Gastroesophageal sphincter (tissue), 4 donors: Measurements from ENCODE around the gene JAK3. TPM values are rescaled to one million over a fixed set of nuclear protein-coding genes. Genes with fewer than 3 reads are reported as not detected.
A peak's percentile ranks its signal among the peaks of the same experiment; 100 is the strongest.

Experiments used
- ATAC-seq: fragments of 150-250 bp; one replicate; pipeline ENCODE4 v1.9.1; 2016; ENCODE audit warnings: mild to moderate bottlenecking, moderate library complexity
- H3K27ac ChIP-seq, 4 donors: fragments of 200-600 bp; sonication (generic) in 3 of 4; 1 replicate in 3 of 4; 2 replicates in 1 of 4; pipeline ENCODE4 v1.5.1; 2016 to 2019
- H3K27me3 ChIP-seq: fragments of 200-600 bp; sonication (generic); one replicate; pipeline ENCODE4 v1.5.1; 2019
- H3K36me3 ChIP-seq, 2 donors: fragments of 200-600 bp; sonication (generic); one replicate each; pipeline ENCODE4 v1.5.1; 2019; ENCODE audit warnings: control low read depth in 1 of 2
- H3K4me1 ChIP-seq, 3 donors: fragments of 200-600 bp; sonication (generic); 1 replicate in 2 of 3; 2 replicates in 1 of 3; pipeline ENCODE4 v1.5.1; 2016 to 2019; ENCODE audit warnings: control low read depth in 2 of 3
- H3K4me3 ChIP-seq, 2 donors: fragments of 200-600 bp; sonication (generic); one replicate each; pipeline ENCODE4 v1.5.1; 2019; ENCODE audit warnings: mild to moderate bottlenecking in 1 of 2, moderate library complexity in 1 of 2
- H3K9me3 ChIP-seq, 3 donors: fragments of 200-600 bp; sonication (generic); one replicate each; pipeline ENCODE4 v1.5.1; 2017 to 2019; ENCODE audit warnings: control low read depth in 2 of 3
- EP300 ChIP-seq: sonication (generic); formaldehyde crosslinking; IDR thresholded peaks from one replicate; pipeline ENCODE4 v1.6.1; 2017; ENCODE audit warnings: antibody characterized with exemption, mild to moderate bottlenecking
- POLR2A ChIP-seq, 2 donors: fragments of 450-650 bp; IDR thresholded peaks; one replicate each; pipeline ENCODE4 v1.6.1; 2017; ENCODE audit warnings: antibody characterized with exemption in 2 of 2, mild to moderate bottlenecking in 2 of 2, moderate library complexity in 1 of 2
- POLR2AphosphoS5 ChIP-seq: sonication (generic); formaldehyde crosslinking; IDR thresholded peaks from one replicate; pipeline ENCODE4 v1.6.1; 2017; ENCODE audit warnings: antibody characterized with exemption
- WGBS, 2 donors: methylation state at CpG; one replicate each; pipeline ENCODE4 v1.1.5; 2018; ENCODE audit warnings: low coverage in 1 of 2; 5-methylcytosine and 5-hydroxymethylcytosine counted together
- total RNA-seq, 4 donors: library from RNA; depleted of rRNA; stranded (reverse); fragments of >200 nt; gene quantifications; one replicate each; pipeline ENCODE4 v1.1.0, GENCODE V29; 2016
- TF ChIP-seq, protein P1 (sequence below), 4 experiments: fragments of 200-600 bp in 2 of 4; fragments of 450-650 bp in 2 of 4; sonication (generic) in 1 of 4; IDR thresholded peaks; one replicate each; pipeline ENCODE4 v1.5.1; 2017 to 2019; ENCODE audit warnings: antibody characterized with exemption in 4 of 4, mild to moderate bottlenecking in 2 of 4, moderate library complexity in 2 of 4

Gene JAK3
- total RNA-seq, 4 donors from 2014 or later = 1.2 to 5.9 (median 2.3) TPM

DNA sequence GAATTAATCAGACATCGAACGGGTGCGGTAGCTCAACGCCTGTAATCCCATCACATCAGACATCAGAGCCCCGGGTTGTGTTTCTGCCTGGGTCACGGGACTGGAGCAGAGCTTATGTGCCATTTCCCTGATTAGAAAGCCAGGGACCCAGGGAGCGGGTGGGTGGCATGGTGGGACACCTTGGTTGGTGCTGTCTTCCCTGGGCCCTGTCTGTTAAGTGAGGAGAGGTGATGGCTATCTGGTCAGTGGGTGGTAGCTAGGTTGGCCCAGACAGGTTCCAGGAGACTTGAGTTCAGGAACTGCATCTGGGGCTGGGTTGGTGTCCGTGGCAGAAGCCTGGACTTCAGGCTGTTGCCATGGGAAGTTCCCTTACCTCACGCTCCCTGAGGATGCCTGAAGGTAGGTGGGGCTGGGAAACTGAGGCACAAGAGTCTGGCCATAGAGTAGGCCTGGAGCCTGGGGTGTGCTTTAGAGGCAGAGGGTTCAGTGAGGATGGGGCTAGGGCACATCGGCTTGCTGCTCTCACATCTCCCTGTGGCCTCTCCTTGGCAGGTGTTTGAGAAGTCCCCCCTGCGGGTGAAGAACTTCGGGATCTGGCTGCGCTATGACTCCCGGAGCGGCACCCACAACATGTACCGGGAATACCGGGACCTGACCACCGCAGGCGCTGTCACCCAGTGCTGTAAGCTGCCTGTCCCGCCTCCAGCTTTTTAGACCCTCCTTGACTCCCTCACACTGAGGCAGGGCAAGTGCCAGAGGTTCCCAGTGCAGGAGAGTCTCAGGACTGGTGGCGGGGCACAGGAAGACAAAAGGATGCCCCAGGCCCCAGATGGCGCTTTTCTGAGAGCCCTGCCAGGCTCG, 14.0 kb upstream of the JAK3 start:
- WGBS, 2 donors = 72 to 83% methylated on average over 2 to 5 of the region's 23 CpGs
- Histone ChIP-seq H3K4me3 (peak overlapping the region in 1 of 2 donors; percentile 98), H3K36me3 (peaks cover 0 to 52% of the 10 kb centered on the region in 2 donors), H3K4me1 (peaks cover 0 to 35% (median 8%) of the 10 kb centered on the region in 3 donors), H3K9me3 (no peaks in the 10 kb centered on the region), H3K27me3 (no peaks in the 10 kb centered on the region), H3K27ac (no peak overlapping the region)
- no peak for TF ChIP-seq POLR2AphosphoS5
- TF ChIP-seq POLR2A (IDR thresholded peaks at IDR 0.05) = no peak
- TF ChIP-seq EP300 = no peak
- TF ChIP-seq, protein P1, sequence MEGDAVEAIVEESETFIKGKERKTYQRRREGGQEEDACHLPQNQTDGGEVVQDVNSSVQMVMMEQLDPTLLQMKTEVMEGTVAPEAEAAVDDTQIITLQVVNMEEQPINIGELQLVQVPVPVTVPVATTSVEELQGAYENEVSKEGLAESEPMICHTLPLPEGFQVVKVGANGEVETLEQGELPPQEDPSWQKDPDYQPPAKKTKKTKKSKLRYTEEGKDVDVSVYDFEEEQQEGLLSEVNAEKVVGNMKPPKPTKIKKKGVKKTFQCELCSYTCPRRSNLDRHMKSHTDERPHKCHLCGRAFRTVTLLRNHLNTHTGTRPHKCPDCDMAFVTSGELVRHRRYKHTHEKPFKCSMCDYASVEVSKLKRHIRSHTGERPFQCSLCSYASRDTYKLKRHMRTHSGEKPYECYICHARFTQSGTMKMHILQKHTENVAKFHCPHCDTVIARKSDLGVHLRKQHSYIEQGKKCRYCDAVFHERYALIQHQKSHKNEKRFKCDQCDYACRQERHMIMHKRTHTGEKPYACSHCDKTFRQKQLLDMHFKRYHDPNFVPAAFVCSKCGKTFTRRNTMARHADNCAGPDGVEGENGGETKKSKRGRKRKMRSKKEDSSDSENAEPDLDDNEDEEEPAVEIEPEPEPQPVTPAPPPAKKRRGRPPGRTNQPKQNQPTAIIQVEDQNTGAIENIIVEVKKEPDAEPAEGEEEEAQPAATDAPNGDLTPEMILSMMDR (IDR thresholded peaks at IDR 0.05) = no peak
- ATAC-seq = no peak

DNA sequence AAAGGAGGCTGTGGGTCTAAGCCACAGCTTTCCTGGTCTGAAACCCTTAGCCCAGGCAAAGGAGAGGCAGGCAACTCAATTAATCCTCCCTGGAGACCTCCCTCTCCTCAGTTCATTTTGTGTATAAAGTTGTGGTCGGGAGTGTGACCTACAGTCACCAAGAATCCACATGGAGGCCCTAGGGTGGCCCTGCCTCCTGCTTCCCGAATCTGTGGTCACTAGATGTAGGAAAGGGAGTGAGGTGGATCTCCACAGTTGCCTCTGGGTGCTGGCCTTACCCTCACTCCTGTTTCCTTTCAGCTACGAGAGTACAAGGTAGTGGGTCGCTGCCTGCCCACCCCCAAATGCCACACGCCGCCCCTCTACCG, 13.2 kb upstream of the JAK3 start:
- Histone ChIP-seq H3K27ac (peak overlapping the region in 3 of 4 donors; percentile 86 to 94 (median 89)), H3K27me3 (no peaks in the 10 kb centered on the region), H3K4me1 (peaks cover 0 to 35% (median 8%) of the 10 kb centered on the region in 3 donors), H3K36me3 (peaks cover 0 to 48% of the 10 kb centered on the region in 2 donors), H3K4me3 (peak overlapping the region; percentile 93 to 98), H3K9me3 (no peaks in the 10 kb centered on the region)
- WGBS, 2 donors = 0% methylated on average over 1 of the region's 7 CpGs; no CpG with 5 or more reads in 1 of the 2 donors
- no peak for ATAC-seq
- no peak for TF ChIP-seq POLR2A (IDR thresholded peaks at IDR 0.05)
- TF ChIP-seq POLR2AphosphoS5 = no peak
- TF ChIP-seq EP300 = no peak
- TF ChIP-seq, protein P1 (IDR thresholded peaks at IDR 0.05) = no peak

DNA sequence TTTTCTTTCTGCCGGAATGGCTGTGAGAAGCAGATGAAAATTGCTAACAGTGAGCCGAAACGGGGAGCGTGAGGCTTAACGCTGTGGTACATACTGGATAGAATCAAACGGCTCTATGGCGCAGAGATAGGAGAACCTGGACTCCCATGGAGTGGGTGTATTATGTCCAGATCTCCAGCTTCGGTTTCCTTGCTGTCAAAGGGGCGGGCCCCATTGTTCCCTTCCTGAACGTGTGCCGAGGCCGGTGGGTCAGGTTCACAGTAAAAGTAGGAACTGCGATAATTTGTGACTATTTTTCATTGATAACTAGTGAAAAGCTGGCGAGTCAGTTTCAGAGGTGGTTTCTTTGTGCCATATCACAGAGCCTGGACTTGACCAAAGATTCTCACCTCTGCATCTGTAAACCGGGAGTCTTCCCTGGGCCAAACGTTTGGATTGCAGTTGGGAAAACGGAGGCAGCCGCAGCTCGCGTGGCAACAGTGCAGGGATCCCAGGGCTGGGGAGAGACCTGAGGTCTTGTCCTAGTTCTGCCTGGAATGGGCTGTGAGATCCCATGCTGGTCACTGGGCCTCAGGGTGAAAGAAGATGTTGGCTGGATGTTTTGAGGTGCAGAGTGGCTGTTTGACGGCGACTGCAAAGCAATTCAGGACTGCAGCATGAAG, 12.7 kb upstream of the JAK3 start:
- Histone ChIP-seq H3K27ac (peak overlapping the region; percentile 61 to 94 (median 88)), H3K9me3 (no peaks in the 10 kb centered on the region), H3K4me1 (peaks cover 0 to 35% (median 8%) of the 10 kb centered on the region in 3 donors), H3K4me3 (peak overlapping the region; percentile 93 to 98), H3K36me3 (peaks cover 0 to 43% of the 10 kb centered on the region in 2 donors), H3K27me3 (no peaks in the 10 kb centered on the region)
- TF ChIP-seq EP300 = no peak
- TF ChIP-seq POLR2AphosphoS5 = no peak
- TF ChIP-seq, protein P1 (IDR thresholded peaks at IDR 0.05) = no peak
- no peak for TF ChIP-seq POLR2A (IDR thresholded peaks at IDR 0.05)
- 0 to 1% methylated on average over 4 to 17 of the region's 22 CpGs for WGBS, 2 donors
- no peak for ATAC-seq

DNA sequence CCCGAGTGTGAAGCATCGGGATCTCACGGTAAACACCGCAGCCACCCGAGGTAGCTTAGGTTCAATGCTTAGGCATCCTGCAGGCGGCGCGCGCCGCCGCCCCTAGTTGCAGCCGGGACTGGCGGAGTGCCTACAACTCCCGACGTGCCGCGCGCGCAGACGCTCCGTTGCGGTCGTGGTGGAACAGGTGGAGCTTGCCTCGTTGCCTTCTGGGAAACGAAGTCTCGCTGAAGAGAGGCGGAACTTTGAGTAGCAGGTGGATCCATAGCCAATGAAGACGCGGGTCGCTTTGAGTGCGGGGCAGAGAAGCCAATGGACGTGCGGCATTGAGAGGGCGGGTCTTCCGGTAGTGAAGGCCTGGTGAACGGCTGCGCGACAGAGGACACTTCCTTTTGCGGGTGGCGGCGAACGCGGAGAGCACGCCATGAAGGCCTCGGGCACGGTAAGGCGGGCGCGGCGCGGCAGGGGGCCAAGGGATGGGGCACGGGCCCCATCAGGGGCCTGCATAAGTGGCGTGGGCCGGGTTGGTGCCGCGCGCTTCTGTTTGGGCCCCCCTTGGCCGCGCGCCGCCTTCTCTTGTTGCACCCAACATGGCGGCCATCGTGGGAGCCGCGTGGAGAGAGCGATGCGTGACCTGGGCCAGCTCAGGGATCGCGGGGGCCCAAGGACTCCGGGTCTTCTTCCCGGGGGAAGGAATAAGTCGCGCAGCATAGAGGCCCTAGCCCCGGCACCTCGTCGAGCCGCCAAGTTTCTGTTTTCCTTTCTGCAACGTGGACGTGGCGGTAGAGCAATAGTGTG, 11.9 kb upstream of the JAK3 start, which contains the start of gene RPL18A:
RPL18A (plus strand) TSS at position 378 of the 798 bp plus-strand sequence; CDS start at position 425, 47 bp downstream.
- TF ChIP-seq EP300 (no peak), POLR2AphosphoS5 (peak; percentile 98), POLR2A (IDR thresholded peaks at IDR 0.05) (peak; percentile 95 to 97)
- TF ChIP-seq, protein P1 (IDR thresholded peaks at IDR 0.05) = peak in 3 of 4 experiments; percentile 83 to 91 (median 87)
- Histone ChIP-seq H3K9me3 (no peaks in the 10 kb centered on the region), H3K36me3 (peaks cover 0 to 35% of the 10 kb centered on the region in 2 donors), H3K27me3 (no peaks in the 10 kb centered on the region), H3K27ac (peak within 1 kb of the TSS; percentile 61 to 94 (median 88)), H3K4me1 (peaks cover 0 to 35% (median 8%) of the 10 kb centered on the region in 3 donors), H3K4me3 (peak within 1 kb of the TSS; percentile 93 to 98)
- 0% methylated on average over 6 to 25 of the region's 80 CpGs for WGBS, 2 donors
- peak; percentile 100 for ATAC-seq
